Left colon (tissue), 2 donors: ENCODE measurements around the gene SCARB2. TPM values are rescaled to one million over a fixed set of nuclear protein-coding genes. Genes with fewer than 3 reads are reported as not detected.

Source experiments
- ATAC-seq: fragments of 200-7000 bp; cut with Tn5 transposase; one replicate; pipeline ENCODE4 v1.9.1; 2020; ENCODE audit warnings: mild to moderate bottlenecking, moderate library complexity
- DNase-seq, 2 donors: peaks; one replicate each; pipeline ENCODE4 v3.0.0-alpha.2; 2020
- intact Hi-C, 2 donors: fragments of 100-400 bp; cut with DNase I in 1 of 2; cut with micrococcal nuclease in 1 of 2; formaldehyde crosslinking; loops; one replicate each; pipeline versions ENCODE4 v1.11.2 to v1.14.0; 2022; cut with DNase I, micrococcal nuclease
- total RNA-seq, 2 donors: library from RNA; stranded (reverse); fragmentation: NEBNext Ultra II Directional; extraction: Animal tissue kit (Norgen Biotek cat#: 25700); gene quantifications; one replicate each; pipeline ENCODE4 v1.2.1, GENCODE V29; 2021
- donor health status: DM: no; HTN: no; CAD: no.
- donor health status: DM: yes; HTN: yes; CAD: no.

Gene SCARB2
- total RNA-seq, 2 donors from 2014 or later = 176 to 179 TPM

GRCh38 chr4:76205476-76205875 is 8.1 kb downstream of the SCARB2 start:
- intact Hi-C loops = no loop called here
- no peak for DNase-seq
- no peak for ATAC-seq

- intact Hi-C loops = no loop called here
- no peak for DNase-seq
- ATAC-seq = no peak
Observed at GRCh38 chr4:76204936-76205335, 8.7 kb downstream of the SCARB2 start.

- intact Hi-C loops = no loop called here
- DNase-seq = no peak
- no peak for ATAC-seq
Observed at GRCh38 chr4:76203541-76203940, 10.1 kb downstream of the SCARB2 start.

- ATAC-seq = no peak
- DNase-seq = no peak
- intact Hi-C loops = no loop called here
Observed at GRCh38 chr4:76201276-76201675, 12.3 kb downstream of the SCARB2 start.

GRCh38 chr4:76200771-76201231 is 12.8 kb downstream of the SCARB2 start:
- ATAC-seq = peak; percentile 74
- intact Hi-C loops = no loop called here
- DNase-seq = peak; percentile 54 to 83

- peak; percentile 76 for ATAC-seq
- intact Hi-C loops = loop anchor here in 1 of 2 donors (10.0 kb wide), 1 partner anchor 105 kb away; the partner anchor contains the start of gene STBD1
- peak; percentile 69 to 79 for DNase-seq
Observed at GRCh38 chr4:76199664-76200211, 13.9 kb downstream of the SCARB2 start.

GRCh38 chr4:76198411-76199237 is 15.0 kb downstream of the SCARB2 start:
- ATAC-seq = peak; percentile 67
- intact Hi-C loops = loop anchor here in 1 of 2 donors (10.0 kb wide), 1 partner anchor 106 kb away; the partner anchor contains the start of gene STBD1
- peak; percentile 75 to 89 for DNase-seq

- ATAC-seq (peak; percentile 25), DNase-seq (peak; percentile 61 to 65)
- intact Hi-C loops = loop anchor here in 1 of 2 donors (10.0 kb wide), 1 partner anchor 107 kb away; the partner anchor contains the start of gene STBD1
Observed at GRCh38 chr4:76197971-76198410, 15.6 kb downstream of the SCARB2 start.

- ATAC-seq (no peak), DNase-seq (no peak)
- intact Hi-C loops = loop anchor here in 1 of 2 donors (10.0 kb wide), 1 partner anchor 108 kb away; the partner anchor contains the start of gene STBD1
Observed at GRCh38 chr4:76197031-76197743, 16.4 kb downstream of the SCARB2 start.

- ATAC-seq = no peak
- no peak for DNase-seq
- intact Hi-C loops = loop anchor here in 1 of 2 donors (10.0 kb wide), 1 partner anchor 108 kb away; the partner anchor contains the start of gene STBD1
Observed at GRCh38 chr4:76196376-76196775, 17.2 kb downstream of the SCARB2 start.

GRCh38 chr4:76195326-76195725 is 18.3 kb downstream of the SCARB2 start:
- no peak for ATAC-seq
- intact Hi-C loops = loop anchor here in 1 of 2 donors (10.0 kb wide), 1 partner anchor 109 kb away; the partner anchor contains the start of gene STBD1

GRCh38 chr4:76194325-76194724 is 19.3 kb downstream of the SCARB2 start:
- intact Hi-C loops = loop anchor here in 1 of 2 donors (10.0 kb wide), 1 partner anchor 110 kb away; the partner anchor contains the start of gene STBD1
- ATAC-seq (no peak), DNase-seq (no peak)

More at GRCh38 chr4:76195326-76195725, 18.3 kb downstream of the SCARB2 start:
- no peak for DNase-seq

- no peak for DNase-seq
- intact Hi-C loops = loop anchor here in 1 of 2 donors (10.0 kb wide), 1 partner anchor 113 kb away; the partner anchor contains the start of gene STBD1
Observed at GRCh38 chr4:76192236-76192635, 21.4 kb downstream of the SCARB2 start.

GRCh38 chr4:76188557-76188956 is 25.1 kb downstream of the SCARB2 start:
- no peak for DNase-seq
- intact Hi-C loops = loop anchor here in 1 of 2 donors (10.0 kb wide), 1 partner anchor 316 kb away; no protein-coding TSS in a partner anchor
- ATAC-seq = no peak

More at GRCh38 chr4:76192236-76192635, 21.4 kb downstream of the SCARB2 start:
- peak; percentile 58 for ATAC-seq

GRCh38 chr4:76188149-76188548 is 25.5 kb downstream of the SCARB2 start:
- intact Hi-C loops = loop anchor here in 1 of 2 donors (10.0 kb wide), 1 partner anchor 317 kb away; no protein-coding TSS in a partner anchor
- DNase-seq (no peak), ATAC-seq (no peak)

GRCh38 chr4:76187152-76187551 is 26.5 kb downstream of the SCARB2 start:
- ATAC-seq = no peak
- intact Hi-C loops = loop anchor here in 1 of 2 donors (10.0 kb wide), 1 partner anchor 318 kb away; no protein-coding TSS in a partner anchor
- no peak for DNase-seq

- ATAC-seq = no peak
- intact Hi-C loops = loop anchor here in 1 of 2 donors (10.0 kb wide), 1 partner anchor 322 kb away; no protein-coding TSS in a partner anchor
- no peak for DNase-seq
Observed at GRCh38 chr4:76182463-76182862, 31.2 kb downstream of the SCARB2 start.
